ENCODE measurements around the gene CAMSAP1.

CAMSAP1 gene

DNA sequence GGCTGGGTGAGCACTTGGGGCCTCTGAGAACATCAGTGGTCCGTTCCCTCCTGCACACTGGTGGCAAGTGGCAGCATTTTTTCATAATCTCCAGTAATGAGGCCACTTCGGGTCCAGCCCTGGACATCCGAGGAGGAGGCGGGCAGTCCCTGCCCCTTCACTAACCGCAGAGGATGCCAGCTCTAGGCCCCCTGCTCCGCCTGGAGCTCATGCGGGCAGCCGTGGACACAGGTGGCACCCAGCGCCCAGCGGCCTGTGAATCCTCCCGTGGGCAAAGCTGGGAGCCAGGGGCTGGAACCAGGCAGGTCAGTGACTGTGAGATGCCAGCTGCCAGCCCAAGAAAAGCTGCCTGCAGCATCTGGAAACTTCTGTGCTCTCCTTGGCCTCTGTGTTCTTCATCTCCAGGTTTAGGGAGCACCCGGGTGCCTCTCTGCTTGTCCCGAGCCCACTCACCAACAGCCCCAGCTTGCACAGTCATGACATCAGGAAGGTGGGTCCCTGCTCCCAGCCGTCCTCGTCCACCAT lies 112.9 kb downstream of the CAMSAP1 start:
- Histone ChIP-seq H4K20me1 (ENCODE audit: insufficient read depth, low read length) (peaks cover 3% of the 10 kb centered on the region; the same call in 1 of the 2 replicates), H3K4me2 (ENCODE audit: insufficient read depth, low read length) (no peak overlapping the region), H3K9me3 (ENCODE audit: insufficient read depth, low read length, severe bottlenecking) (no peaks in the 10 kb centered on the region), H3K4me3 (ENCODE audit: low read depth in 1 of 2, low read length in 2 of 2) (no peak overlapping the region), H3K4me1 (ENCODE audit: insufficient read depth, low read length) (no peaks in the 10 kb centered on the region), H3K9ac (ENCODE audit: low read depth, low read length) (no peak overlapping the region), H3K27me3 (ENCODE audit: insufficient read depth, low read length, poor library complexity) (no peaks in the 10 kb centered on the region), H2AFZ (ENCODE audit: low read depth, low read length) (no peak overlapping the region), H3K79me2 (ENCODE audit: insufficient read depth, low read length) (no peaks in the 10 kb centered on the region), H3K36me3 (ENCODE audit: insufficient read depth, low read length) (no peaks in the 10 kb centered on the region), H3K27ac (ENCODE audit: low read length) (no peak overlapping the region)
- DNase-seq (no peak), ATAC-seq (ENCODE audit: insufficient read depth, low read depth) (no peak)
- TF ChIP-seq EZH2 (IDR thresholded peaks at IDR 0.05; ENCODE audit: borderline replicate concordance, low read depth, low read length, severe bottlenecking) = no peak
- TF ChIP-seq, protein P1, sequence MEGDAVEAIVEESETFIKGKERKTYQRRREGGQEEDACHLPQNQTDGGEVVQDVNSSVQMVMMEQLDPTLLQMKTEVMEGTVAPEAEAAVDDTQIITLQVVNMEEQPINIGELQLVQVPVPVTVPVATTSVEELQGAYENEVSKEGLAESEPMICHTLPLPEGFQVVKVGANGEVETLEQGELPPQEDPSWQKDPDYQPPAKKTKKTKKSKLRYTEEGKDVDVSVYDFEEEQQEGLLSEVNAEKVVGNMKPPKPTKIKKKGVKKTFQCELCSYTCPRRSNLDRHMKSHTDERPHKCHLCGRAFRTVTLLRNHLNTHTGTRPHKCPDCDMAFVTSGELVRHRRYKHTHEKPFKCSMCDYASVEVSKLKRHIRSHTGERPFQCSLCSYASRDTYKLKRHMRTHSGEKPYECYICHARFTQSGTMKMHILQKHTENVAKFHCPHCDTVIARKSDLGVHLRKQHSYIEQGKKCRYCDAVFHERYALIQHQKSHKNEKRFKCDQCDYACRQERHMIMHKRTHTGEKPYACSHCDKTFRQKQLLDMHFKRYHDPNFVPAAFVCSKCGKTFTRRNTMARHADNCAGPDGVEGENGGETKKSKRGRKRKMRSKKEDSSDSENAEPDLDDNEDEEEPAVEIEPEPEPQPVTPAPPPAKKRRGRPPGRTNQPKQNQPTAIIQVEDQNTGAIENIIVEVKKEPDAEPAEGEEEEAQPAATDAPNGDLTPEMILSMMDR (IDR thresholded peaks at IDR 0.05; ENCODE audit: borderline replicate concordance, extremely low read depth, low read length, poor library complexity, severe bottlenecking) = no peak

DNA sequence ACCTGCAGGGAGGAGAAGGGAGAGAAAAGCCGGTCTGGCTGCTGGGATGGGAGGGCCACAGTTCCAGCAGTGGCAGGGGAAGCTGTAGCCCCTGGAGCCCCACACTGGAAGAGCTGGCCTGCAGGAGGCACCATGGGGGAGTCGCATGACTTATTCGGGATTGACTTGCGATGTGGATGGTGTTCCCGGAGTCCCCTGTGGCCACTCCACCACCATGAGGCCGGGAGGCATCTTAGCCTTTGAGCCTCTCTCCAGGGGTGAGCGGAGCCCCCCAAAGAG lies 113.3 kb downstream of the CAMSAP1 start:
- DNase-seq (no peak), ATAC-seq (ENCODE audit: insufficient read depth, low read depth) (no peak)
- no peak overlapping the region for H3K9ac ChIP-seq (ENCODE audit: low read depth, low read length)
- no peak overlapping the region for H3K4me2 ChIP-seq (ENCODE audit: insufficient read depth, low read length)
- no peaks in the 10 kb centered on the region for H3K79me2 ChIP-seq (ENCODE audit: insufficient read depth, low read length)
- no peaks in the 10 kb centered on the region for H3K4me1 ChIP-seq (ENCODE audit: insufficient read depth, low read length)
- H3K27ac ChIP-seq (ENCODE audit: low read length) = no peak overlapping the region
- H3K36me3 ChIP-seq (ENCODE audit: insufficient read depth, low read length) = no peaks in the 10 kb centered on the region
- H3K9me3 ChIP-seq (ENCODE audit: insufficient read depth, low read length, severe bottlenecking) = no peaks in the 10 kb centered on the region
- H2AFZ ChIP-seq (ENCODE audit: low read depth, low read length) = no peak overlapping the region
- H3K4me3 ChIP-seq (ENCODE audit: low read depth in 1 of 2, low read length in 2 of 2) = no peak overlapping the region
- no peaks in the 10 kb centered on the region for H3K27me3 ChIP-seq (ENCODE audit: insufficient read depth, low read length, poor library complexity)
- H4K20me1 ChIP-seq (ENCODE audit: insufficient read depth, low read length) = peaks cover 1% of the 10 kb centered on the region; the same call in 1 of the 2 replicates
- TF ChIP-seq, protein P1 (IDR thresholded peaks at IDR 0.05; ENCODE audit: borderline replicate concordance, extremely low read depth, low read length, poor library complexity, severe bottlenecking) = no peak
- no peak for TF ChIP-seq EZH2 (IDR thresholded peaks at IDR 0.05; ENCODE audit: borderline replicate concordance, low read depth, low read length, severe bottlenecking)

DNA sequence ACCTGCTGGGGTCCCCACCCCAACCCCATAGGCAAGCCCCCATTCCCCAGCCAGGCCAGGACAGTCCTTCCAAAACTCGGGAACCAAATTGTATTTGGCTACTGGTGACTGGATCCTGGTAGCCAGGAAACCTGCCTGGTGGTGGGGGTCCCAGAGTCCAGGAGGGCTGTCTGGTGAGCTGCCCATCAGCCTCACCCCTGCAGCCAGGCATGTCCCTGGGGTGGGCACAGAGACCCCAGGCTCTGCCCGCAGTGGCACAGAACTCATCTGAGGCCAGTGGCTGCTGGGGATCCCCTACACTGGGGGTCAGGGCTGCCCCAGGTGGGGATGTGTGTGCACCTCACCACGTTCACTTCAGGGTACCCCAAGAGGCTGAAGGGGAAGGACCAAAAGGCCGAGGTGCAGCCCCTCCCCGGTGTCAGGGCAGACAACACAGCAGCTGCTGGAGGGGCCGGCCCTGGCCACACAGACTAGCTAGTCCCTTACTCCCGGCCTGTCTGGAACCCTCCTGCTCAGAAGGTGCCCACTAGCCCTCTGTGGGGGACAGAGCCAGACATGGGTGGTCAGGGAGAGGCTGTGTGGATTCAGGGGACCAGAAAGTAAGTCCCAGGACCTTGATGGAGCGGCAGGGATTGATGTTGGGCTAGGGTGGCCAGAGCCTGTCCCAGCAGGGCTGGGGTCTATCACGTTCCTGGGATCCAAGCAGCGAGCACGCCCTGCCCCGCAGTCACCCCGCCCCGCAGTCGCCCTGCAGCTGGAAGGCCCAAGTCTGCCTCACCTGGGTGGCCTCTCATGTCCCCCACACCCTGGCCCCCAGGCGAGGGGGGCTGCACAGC lies 113.9 kb downstream of the CAMSAP1 start:
- no peaks in the 10 kb centered on the region; the same call in 1 of the 2 replicates for H4K20me1 ChIP-seq (ENCODE audit: insufficient read depth, low read length)
- H3K4me2 ChIP-seq (ENCODE audit: insufficient read depth, low read length) = no peak overlapping the region
- no peaks in the 10 kb centered on the region for H3K4me1 ChIP-seq (ENCODE audit: insufficient read depth, low read length)
- H3K27me3 ChIP-seq (ENCODE audit: insufficient read depth, low read length, poor library complexity) = no peaks in the 10 kb centered on the region
- H2AFZ ChIP-seq (ENCODE audit: low read depth, low read length) = no peak overlapping the region
- no peak for ATAC-seq (ENCODE audit: insufficient read depth, low read depth)
- H3K9ac ChIP-seq (ENCODE audit: low read depth, low read length) = no peak overlapping the region
- H3K36me3 ChIP-seq (ENCODE audit: insufficient read depth, low read length) = no peaks in the 10 kb centered on the region
- H3K9me3 ChIP-seq (ENCODE audit: insufficient read depth, low read length, severe bottlenecking) = no peaks in the 10 kb centered on the region
- TF ChIP-seq, protein P1 (IDR thresholded peaks at IDR 0.05; ENCODE audit: borderline replicate concordance, extremely low read depth, low read length, poor library complexity, severe bottlenecking) = no peak
- no peak for TF ChIP-seq EZH2 (IDR thresholded peaks at IDR 0.05; ENCODE audit: borderline replicate concordance, low read depth, low read length, severe bottlenecking)
- no peak overlapping the region for H3K4me3 ChIP-seq (ENCODE audit: low read depth in 1 of 2, low read length in 2 of 2)
- DNase-seq = no peak
- no peaks in the 10 kb centered on the region for H3K79me2 ChIP-seq (ENCODE audit: insufficient read depth, low read length)
- H3K27ac ChIP-seq (ENCODE audit: low read length) = no peak overlapping the region
